GM12892 (cell line): Measurements from ENCODE around the gene P3H3.

ENCODE experiments used
- POLR2A ChIP-seq: IDR thresholded peaks from 2 replicates; pipeline ENCODE4 v1.6.1; 2011; ENCODE audit warnings: low read depth, low read length, control low read depth
- POLR2AphosphoS5 ChIP-seq: IDR thresholded peaks from 2 replicates; pipeline ENCODE4 v1.6.1; 2011; ENCODE audit warnings: low read depth, low read length, control low read depth

- TF ChIP-seq POLR2A (no peak), POLR2AphosphoS5 (no peak)
Measured at GRCh38 chr12:6813363-6813762, 14.8 kb upstream of the P3H3 start.
